Adipose tissue (tissue), 3 donors: ENCODE results near the gene PRTN3. TPM values are rescaled to one million over a fixed set of nuclear protein-coding genes. Genes with fewer than 3 reads are reported as not detected.
"Not testable (repeated sequence)": the region's sequence is repeated elsewhere in the genome, so short reads cannot be mapped to it uniquely, and the experiment has no call there.

Experiments used
- H3K27ac ChIP-seq: one replicate; pipeline ENCODE4 v1.5.1; 2013; ENCODE audit warnings: low read depth, low read length
- WGBS, 3 donors: extraction: QIAGEN DNeasy Blood & Tissue Kit; methylation state at CpG; one replicate each; pipeline ENCODE4 v1.1.7; 2013; 5-methylcytosine and 5-hydroxymethylcytosine counted together
- polyA plus RNA-seq, 3 donors: library from polyadenylated mRNA; stranded (reverse); fragments of 200-250 nt; gene quantifications; one replicate each; pipeline ENCODE4 v1.2.3, GENCODE V29; 2013
- donor health status: healthy with polysubstance abuse.
- donor health status: Bipolar disorder and iron deficiency.
- donor health status: healthy.

The PRTN3 gene
- polyA plus RNA-seq, 3 donors = 0.07 to 2.8 (median 0.09) TPM

GRCh38 chr19:813219-814151, 27.3 kb upstream of the PRTN3 start:
- no peak overlapping the region for H3K27ac ChIP-seq
- WGBS, 3 donors = 91 to 94% (median 91%) methylated on average over 69 to 87 of the region's 87 CpGs

GRCh38 chr19:814152-815078, 26.4 kb upstream of the PRTN3 start:
- 87 to 92% (median 89%) methylated on average over 48 to 49 of the region's 49 CpGs for WGBS, 3 donors

GRCh38 chr19:815079-815774, 25.6 kb upstream of the PRTN3 start:
- WGBS, 3 donors = 89 to 96% (median 95%) methylated on average over 36 to 47 of the region's 47 CpGs
- no peak overlapping the region for H3K27ac ChIP-seq

More at GRCh38 chr19:814152-815078, 26.4 kb upstream of the PRTN3 start:
- no peak overlapping the region for H3K27ac ChIP-seq

- no peak overlapping the region for H3K27ac ChIP-seq
- 92 to 97% (median 95%) methylated on average over 11 to 13 of the region's 13 CpGs for WGBS, 3 donors
These were observed 24.9 kb upstream of the PRTN3 start for GRCh38 chr19:815775-816499.

GRCh38 chr19:816500-816857, 24.3 kb upstream of the PRTN3 start:
- no peak overlapping the region for H3K27ac ChIP-seq
- WGBS, 3 donors = 83 to 91% (median 90%) methylated on average over 2 of the region's 2 CpGs

GRCh38 chr19:820212-820611, 20.6 kb upstream of the PRTN3 start:
- WGBS, 3 donors = 88 to 98% (median 96%) methylated on average over 5 of the region's 5 CpGs
- not testable (repeated sequence) for H3K27ac ChIP-seq

- WGBS, 3 donors = 2 to 3% (median 3%) methylated on average over 25 to 59 of the region's 64 CpGs
- H3K27ac ChIP-seq = no peak overlapping the region
These were observed 19.5 kb upstream of the PRTN3 start for GRCh38 chr19:821231-821824.

- H3K27ac ChIP-seq = no peak within 1 kb of the TSS
- WGBS, 3 donors = 1 to 2% (median 1%) methylated on average over 26 to 83 of the region's 86 CpGs
These were observed 18.8 kb upstream of the PRTN3 start, which contains the start of gene PLPPR3 for GRCh38 chr19:821825-822503. TSS of gene PLPPR3 (minus strand) at chr19:821955. CDS start at chr19:821559, 396 bp downstream.

- 38 to 62% (median 46%) methylated on average over 12 of the region's 12 CpGs for WGBS, 3 donors
- H3K27ac ChIP-seq = no peak overlapping the region
These were observed 17.2 kb upstream of the PRTN3 start for GRCh38 chr19:823565-824121.

- H3K27ac ChIP-seq = no peak overlapping the region
- 54 to 78% (median 55%) methylated on average over 14 to 15 of the region's 15 CpGs for WGBS, 3 donors
These were observed 15.9 kb upstream of the PRTN3 start for GRCh38 chr19:824885-825284.

GRCh38 chr19:825897-826644, 14.7 kb upstream of the PRTN3 start:
- H3K27ac ChIP-seq = no peak overlapping the region
- 70 to 82% (median 74%) methylated on average over 19 of the region's 19 CpGs for WGBS, 3 donors

- no peak overlapping the region for H3K27ac ChIP-seq
- WGBS, 3 donors = 75 to 84% (median 81%) methylated on average over 11 of the region's 11 CpGs
These were observed 13.5 kb upstream of the PRTN3 start for GRCh38 chr19:827314-827709.

GRCh38 chr19:827710-828321, 13.0 kb upstream of the PRTN3 start, which contains the start of gene AZU1:
TSS of gene AZU1 (plus strand) at chr19:827837. CDS start at chr19:827847, 10 bp downstream.
- H3K27ac ChIP-seq = no peak within 1 kb of the TSS
- WGBS, 3 donors = 39 to 76% (median 47%) methylated on average over 33 of the region's 33 CpGs

- H3K27ac ChIP-seq = no peak overlapping the region
- WGBS, 3 donors = 51 to 71% (median 61%) methylated on average over 18 of the region's 18 CpGs
These were observed 11.6 kb upstream of the PRTN3 start for GRCh38 chr19:829129-829758.
